Activated gamma-delta T cell treated with Interleukin-2 at 50 U/mL for 16 hours (primary cell): ENCODE data around the gene DPM2.

Experiments used
- DNase-seq: peaks from one replicate; pipeline ENCODE4 v3.0.0-alpha.2; 2020

The DPM2 gene

DNA sequence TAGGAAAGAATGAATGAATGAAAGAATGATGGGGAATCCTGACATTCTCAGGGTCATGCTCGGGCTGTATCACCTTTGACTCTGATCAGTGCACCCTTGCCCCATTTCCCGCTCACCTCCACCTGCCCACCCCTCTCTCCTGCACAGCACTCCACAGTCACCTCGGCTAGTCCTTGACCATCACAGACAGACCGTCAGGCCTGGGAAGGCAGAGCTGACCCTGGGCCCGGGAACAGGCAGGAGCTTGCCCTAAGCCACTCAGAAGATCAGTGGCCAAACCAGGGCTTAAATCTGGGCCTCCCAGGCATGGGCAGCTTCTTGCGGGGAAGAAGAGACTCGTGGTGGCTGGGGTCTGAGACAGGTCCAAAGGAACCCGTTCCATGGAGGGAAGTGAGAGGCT is 41.8 kb downstream of the DPM2 start:
- DNase-seq, result no peak

GRCh38 chr9:127893392-127893791 is 44.3 kb downstream of the DPM2 start:
- DNase-seq, result no peak

GRCh38 chr9:127892831-127893230 is 44.8 kb downstream of the DPM2 start:
- no peak for DNase-seq

GRCh38 chr9:127890053-127890452 is 47.6 kb downstream of the DPM2 start:
- DNase-seq, result no peak

DNA sequence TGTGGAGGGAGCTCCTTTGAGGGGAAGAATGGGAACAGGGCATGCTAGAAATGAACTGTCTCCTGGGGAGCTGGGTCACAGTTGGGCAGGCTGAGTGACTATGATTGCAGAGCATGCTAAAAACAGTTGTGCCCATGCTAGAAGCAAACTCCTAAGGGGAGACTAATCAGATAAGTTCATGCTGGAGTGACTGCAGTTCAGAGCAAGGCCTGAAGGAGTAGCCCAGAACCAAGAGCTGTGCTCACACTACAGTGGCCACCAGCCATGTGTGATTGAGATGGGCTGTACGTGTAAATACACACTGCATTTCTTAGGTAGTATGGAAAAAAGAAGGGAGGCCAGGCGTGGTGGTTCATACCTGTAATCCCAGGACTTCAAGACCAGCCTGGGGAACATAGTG is 49.9 kb downstream of the DPM2 start:
- no peak for DNase-seq

DNA sequence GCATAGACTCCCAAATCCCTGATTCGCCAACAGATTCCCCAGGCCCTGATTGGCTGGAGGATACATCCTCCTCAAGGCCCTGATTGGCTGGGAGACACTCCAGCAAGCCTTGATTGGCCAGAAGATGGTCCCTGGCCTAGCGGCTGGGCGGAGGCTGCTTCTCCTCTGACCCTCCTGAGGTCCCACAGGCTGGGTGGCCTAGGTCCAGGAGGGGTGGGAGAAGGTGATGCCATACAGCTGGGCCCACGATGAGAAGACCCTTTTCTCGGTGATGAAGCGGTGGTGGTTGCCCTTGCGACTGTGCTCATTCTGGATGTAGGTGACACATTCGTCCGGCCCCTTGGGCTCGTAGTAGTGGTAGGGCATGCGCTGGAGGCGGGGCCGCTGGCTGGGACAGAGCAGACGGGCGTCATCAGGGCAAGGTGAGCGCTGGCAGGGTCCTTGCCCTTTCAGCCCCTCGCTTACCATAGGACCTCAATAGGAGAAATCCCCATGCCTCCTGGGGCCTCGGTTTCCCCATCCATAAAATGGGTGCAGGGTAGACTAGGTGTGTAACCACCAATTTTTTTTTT is 51.2 kb downstream of the DPM2 start:
- DNase-seq, result no peak

DNA sequence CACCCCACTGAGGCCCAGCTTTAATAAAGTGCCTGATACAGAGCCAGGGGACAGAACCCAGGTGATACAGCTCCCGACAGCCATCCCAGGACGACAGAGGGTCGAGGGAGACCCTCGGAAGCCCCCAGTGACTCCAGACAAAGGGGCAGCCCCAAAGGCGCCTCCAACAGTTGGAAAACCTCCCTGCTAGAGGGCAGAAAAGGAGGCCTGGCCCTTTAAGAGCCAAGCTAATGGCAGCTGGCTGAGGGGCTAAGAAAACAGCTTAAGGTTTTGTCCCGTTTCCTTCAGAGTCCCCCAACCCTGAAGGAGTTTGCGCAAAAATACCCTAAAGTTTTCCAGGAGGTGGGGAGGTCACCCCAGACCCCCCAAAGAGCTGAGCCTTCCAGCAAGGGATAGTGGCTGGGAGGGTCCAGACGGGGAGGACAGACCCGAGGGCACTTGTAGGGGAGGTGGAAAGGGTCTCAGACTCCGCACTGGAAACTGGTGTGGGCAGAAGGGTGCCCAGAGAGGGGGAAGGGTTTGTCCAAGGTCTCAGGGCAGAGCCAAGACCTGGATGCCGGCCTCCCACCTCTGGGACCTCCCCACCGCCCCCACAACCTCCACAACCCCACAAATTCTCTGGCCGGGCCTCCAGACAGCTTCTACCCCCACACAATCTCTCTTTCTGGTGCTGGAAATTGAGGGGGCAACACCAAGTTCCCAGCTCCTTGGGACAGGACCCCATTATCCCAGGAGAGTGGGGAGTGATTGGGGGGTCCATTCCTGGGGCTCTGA is 52.0 kb downstream of the DPM2 start:
- no peak for DNase-seq
